ENCODE measurements around the gene KRTAP5-6.
A peak's percentile ranks its signal among the peaks of the same experiment; 100 is the strongest.

Gene KRTAP5-6

DNA sequence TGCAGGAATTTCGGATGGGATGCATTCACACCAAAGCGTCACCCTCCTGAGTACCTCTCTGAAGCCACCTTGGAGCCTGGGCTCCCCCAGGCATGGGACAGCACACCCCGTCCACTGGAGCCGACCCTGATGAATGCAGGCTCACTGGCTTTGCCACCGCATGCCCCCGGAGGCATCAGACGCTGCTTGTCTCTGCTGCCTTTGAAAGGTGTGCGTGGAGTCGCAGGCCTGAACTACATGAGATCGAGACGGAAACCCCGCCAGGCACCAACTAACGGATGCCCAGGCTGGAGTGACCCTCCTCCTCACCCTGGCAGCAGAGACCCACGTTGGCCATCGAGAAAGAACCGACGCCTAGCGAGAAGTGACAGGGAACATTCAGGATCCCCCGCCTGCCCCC, 45.0 kb upstream of the KRTAP5-6 start:
- TF ChIP-seq, protein P1, sequence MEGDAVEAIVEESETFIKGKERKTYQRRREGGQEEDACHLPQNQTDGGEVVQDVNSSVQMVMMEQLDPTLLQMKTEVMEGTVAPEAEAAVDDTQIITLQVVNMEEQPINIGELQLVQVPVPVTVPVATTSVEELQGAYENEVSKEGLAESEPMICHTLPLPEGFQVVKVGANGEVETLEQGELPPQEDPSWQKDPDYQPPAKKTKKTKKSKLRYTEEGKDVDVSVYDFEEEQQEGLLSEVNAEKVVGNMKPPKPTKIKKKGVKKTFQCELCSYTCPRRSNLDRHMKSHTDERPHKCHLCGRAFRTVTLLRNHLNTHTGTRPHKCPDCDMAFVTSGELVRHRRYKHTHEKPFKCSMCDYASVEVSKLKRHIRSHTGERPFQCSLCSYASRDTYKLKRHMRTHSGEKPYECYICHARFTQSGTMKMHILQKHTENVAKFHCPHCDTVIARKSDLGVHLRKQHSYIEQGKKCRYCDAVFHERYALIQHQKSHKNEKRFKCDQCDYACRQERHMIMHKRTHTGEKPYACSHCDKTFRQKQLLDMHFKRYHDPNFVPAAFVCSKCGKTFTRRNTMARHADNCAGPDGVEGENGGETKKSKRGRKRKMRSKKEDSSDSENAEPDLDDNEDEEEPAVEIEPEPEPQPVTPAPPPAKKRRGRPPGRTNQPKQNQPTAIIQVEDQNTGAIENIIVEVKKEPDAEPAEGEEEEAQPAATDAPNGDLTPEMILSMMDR (IDR thresholded peaks at IDR 0.05) = no peak

DNA sequence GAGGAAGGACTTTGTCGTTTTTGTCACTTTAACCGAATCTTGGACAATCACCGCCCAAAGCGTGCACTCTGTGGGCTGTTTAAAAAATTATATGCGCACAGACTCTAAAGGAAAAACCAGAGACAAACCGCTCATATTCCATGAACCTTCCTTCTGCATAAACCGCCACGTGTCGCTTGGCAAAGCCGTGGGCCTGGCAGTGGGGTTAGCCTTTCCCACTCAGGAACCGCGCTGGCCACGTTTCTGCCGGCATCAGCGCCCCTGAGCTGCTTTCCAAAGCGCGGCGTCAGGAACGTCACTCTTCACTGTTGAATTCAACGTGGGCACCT, 44.6 kb upstream of the KRTAP5-6 start:
- TF ChIP-seq, protein P1 (IDR thresholded peaks at IDR 0.05) = no peak

DNA sequence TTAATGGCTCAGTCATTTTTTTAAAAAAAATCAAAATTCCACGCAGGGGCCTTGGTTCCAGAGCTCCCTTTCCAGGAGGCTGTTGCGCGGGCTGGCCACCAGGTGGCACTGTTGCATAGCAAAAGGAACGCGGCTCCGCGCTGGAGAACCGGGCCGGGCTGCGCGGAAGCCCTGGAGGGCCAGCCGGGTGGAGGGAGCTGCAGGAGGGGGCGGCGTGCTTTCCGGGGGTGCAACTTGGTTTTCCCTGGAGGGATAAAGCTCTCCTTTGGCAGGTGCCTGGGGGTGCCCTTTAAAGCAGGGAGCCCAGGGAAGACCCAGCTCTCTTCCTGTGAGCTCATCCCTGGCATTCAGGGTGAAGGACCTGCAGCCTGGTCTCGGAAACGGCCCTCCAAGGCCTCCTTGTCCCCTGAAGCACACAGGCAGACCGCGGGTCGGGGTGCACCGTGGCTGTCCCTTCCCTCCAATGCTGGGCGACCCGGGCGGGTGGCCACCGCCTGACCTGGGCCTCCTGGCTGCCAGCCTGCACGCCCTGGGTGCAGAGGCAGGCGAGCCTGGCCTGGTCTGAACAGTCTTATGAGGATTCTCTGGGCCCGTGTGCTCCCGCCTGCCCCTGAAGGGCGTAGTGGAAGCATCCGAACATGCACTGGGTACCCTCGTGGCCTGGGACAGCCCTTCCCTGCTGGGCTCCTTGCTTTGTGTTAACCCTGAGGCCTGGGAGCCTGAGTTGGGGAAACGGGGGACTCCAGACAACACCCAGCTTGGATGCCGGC, 44.0 kb upstream of the KRTAP5-6 start:
- TF ChIP-seq, protein P1 (IDR thresholded peaks at IDR 0.05) = peak; percentile 94

DNA sequence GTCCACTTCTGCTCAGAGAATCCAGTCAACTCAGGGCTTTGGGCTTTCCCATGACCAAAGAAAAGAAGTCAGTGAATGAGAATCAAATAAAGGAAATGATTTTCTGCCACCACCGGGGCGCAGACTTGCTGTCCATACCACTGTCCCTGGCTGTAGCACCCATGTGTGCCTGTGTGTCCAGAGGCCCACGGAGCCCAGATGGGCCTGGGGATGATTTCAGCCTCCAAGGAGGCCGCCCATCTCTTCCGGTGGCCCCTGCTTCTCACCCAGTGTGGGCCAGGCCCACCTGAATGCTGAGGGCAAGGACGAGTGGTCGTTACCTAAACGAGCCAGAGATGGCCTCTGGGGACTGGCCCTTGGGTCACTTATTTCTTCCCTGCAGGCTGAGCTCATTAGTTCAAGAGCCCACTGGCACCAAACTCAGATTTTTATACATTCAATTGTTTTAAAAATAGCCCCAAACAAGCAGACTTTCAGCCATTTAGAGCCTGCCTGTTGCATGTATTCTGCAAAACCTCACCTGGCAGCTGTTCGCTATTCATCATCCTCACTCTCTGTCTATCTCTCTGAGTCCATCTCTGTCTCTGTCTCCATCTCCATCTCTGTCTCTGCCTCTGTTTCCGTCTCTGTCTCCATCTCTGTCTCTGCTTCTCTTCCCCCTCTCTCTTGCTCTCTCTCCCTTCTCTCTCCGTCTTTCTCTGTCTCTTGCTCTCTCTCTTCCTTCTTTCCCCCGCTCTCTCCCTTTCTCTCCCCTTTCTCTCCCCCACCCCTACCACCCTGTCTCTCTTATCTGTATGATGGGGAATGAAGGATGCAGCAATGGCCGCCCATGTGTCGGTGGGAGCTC, 43.2 kb upstream of the KRTAP5-6 start:
- TF ChIP-seq, protein P1 (IDR thresholded peaks at IDR 0.05) = no peak

DNA sequence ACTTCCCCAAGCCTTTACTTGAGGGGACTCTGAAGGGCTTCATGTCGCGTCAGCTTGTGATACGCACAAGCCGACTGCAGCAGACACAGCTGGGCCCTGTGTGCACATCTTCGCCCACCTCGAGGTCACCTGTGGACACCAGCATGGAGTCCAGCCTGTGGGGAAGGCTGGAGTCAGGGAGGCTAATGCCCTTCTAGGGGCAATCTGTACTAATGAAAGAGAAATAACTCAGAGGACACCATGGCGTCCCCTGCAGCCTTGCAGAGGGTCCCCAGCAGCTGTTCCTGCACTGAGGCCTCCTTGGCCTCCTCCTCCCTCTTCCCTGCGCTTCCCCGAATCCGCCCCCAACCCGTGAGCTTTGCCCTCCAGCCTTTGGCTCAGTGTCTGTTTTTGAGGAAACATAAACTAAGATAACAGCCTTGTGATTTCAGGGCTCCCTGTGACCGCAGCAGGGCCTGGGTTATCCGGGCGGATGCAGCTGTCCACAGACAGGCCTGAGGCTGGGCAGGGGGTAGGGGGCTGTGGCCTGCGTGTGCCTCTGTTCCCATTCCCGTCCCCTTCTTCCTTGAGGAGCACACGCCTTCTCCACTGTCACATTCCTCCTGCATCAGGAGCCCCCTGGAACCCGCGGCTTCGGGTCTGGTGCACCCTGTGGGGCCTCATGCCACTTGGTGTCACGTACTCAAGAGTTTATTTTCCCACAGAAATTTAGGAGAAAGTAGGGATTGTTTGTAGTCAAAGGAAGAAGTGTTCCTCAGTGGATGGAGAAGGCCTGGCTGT, 42.4 kb upstream of the KRTAP5-6 start:
- TF ChIP-seq, protein P1 (IDR thresholded peaks at IDR 0.05) = no peak

DNA sequence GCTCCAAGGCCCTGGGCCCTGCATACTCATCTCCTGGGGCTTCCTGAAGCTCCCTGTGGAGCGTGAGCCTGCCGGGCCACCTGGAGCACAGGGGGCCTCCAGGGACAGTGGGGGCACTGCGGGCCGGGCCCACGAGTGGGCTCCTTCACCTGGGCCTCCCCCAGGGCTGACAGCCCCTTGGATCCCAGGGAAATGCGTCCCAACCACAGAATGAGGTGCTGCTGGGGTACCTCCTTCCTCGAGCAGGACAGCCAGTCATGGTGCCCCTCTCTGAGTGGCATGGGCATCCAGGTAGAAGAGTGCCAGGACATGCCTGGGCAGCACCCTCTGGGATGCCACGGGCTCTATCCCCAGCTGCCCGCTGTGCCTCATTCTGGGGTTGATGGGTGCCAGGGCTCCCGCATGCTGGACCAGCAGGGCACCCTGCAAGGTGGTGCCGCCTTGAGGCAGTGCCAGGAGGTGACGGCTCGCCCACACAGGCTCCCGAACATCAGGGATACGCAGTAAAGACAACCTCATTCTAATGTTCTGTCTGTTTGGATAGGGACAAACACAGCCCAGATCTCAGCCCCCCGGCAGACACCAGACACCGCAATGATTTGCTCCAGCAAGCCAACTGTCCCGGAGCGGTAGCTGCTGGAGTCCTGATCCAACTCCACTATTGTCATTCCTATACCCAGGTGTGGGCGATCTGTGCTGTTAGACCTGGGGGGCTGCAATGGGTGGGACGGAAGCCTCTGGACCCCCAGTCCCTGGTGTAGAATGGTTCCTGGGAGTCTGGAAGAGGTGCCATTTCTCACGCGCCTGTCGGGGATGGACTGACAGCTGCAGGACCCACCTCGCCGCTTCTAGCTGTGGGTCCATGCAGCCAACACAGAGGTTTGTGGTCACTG, 41.6 kb upstream of the KRTAP5-6 start:
- TF ChIP-seq, protein P1 (IDR thresholded peaks at IDR 0.05) = no peak

DNA sequence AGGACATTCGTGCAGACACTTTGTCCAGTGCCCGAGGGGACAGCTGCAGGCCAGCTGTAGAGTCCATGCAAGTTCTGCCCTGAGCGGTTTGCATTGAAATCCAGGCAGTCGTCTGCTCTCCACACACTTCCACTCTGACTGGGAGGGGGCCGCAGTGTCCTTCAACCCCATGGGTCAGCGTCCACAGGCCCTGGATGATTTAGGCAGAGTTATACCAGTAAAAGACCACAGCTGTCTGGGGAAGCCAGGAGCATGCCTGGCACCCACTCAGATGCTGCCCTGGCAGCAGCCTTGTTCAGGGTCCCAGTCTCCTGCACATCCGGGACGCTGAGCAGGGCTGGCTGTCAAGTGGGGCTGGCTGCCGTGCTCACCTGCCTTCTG, 40.9 kb upstream of the KRTAP5-6 start:
- TF ChIP-seq, protein P1 (IDR thresholded peaks at IDR 0.05) = no peak

Measured in LNCAP (cell line).